ENCODE measurements around the gene POLR3F. TPM values are rescaled to one million over a fixed set of nuclear protein-coding genes. Genes with fewer than 3 reads are reported as not detected.

The POLR3F gene
- total RNA-seq, 3 donors from 2014 or later, result 5.3 to 9.1 (median 6.6) TPM

DNA sequence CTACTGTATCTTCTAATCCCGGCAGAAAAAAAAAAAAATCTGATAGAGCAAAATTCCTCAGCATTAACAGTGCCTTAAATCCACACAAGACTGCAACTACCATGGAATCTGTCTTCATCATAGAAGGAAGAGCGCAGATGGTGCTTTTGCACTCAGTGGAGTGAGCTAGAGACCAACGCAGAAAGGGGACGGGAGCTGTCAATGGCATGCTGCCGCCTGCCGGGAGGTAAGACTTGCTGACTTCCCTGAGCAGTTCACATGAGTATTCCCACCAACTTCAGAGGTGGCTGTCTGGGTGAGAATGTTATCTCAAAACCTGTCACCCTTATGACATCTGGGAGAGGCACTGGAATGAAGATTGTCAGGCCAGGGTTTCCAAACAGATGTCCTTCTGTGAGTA, 36.0 kb upstream of the POLR3F start:
- no peaks in the 10 kb centered on the region for H3K36me3 ChIP-seq (ENCODE audit: low read depth)
- no peak overlapping the region for H3K4me3 ChIP-seq
- TF ChIP-seq, protein P1, sequence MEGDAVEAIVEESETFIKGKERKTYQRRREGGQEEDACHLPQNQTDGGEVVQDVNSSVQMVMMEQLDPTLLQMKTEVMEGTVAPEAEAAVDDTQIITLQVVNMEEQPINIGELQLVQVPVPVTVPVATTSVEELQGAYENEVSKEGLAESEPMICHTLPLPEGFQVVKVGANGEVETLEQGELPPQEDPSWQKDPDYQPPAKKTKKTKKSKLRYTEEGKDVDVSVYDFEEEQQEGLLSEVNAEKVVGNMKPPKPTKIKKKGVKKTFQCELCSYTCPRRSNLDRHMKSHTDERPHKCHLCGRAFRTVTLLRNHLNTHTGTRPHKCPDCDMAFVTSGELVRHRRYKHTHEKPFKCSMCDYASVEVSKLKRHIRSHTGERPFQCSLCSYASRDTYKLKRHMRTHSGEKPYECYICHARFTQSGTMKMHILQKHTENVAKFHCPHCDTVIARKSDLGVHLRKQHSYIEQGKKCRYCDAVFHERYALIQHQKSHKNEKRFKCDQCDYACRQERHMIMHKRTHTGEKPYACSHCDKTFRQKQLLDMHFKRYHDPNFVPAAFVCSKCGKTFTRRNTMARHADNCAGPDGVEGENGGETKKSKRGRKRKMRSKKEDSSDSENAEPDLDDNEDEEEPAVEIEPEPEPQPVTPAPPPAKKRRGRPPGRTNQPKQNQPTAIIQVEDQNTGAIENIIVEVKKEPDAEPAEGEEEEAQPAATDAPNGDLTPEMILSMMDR (IDR thresholded peaks at IDR 0.05), result no peak
- peaks cover 9% of the 10 kb centered on the region for H3K4me1 ChIP-seq (ENCODE audit: low read depth)
- intact Hi-C loops (cut with DNase I, micrococcal nuclease), result no loop called here
- ATAC-seq, result no peak
- no peaks in the 10 kb centered on the region for H3K9me3 ChIP-seq
- DNase-seq, result no peak

- TF ChIP-seq, protein P1 (IDR thresholded peaks at IDR 0.05), result no peak
- intact Hi-C loops (cut with DNase I, micrococcal nuclease), result no loop called here
- Histone ChIP-seq H3K4me1 (ENCODE audit: low read depth) (no peaks in the 10 kb centered on the region), H3K4me3 (no peak overlapping the region), H3K36me3 (ENCODE audit: low read depth) (no peaks in the 10 kb centered on the region), H3K9me3 (no peaks in the 10 kb centered on the region)
- ATAC-seq (no peak), DNase-seq (no peak)
Observed at GRCh38 chr20:18436847-18437246, 30.3 kb upstream of the POLR3F start.

DNA sequence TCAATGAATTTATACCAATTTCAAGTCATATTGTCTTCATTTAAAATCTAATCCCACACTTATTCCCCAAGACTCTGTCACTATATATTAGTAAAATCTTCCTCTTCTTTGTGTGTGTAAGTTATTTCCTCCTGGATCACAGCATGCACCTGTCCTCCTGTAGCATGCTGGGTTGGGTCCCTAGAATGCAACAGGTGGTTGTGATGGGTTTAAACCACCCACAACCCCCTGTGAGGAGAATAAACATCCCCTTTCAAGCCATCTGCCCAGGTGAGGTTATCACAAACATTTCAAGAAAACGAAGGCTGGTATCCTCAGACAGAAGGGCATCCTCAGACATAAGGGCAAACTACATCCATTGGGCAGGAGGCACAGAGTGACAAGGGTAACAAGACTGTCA, 26.8 kb upstream of the POLR3F start:
- TF ChIP-seq, protein P1 (IDR thresholded peaks at IDR 0.05), result no peak
- ATAC-seq (no peak), DNase-seq (no peak)
- intact Hi-C loops (cut with DNase I, micrococcal nuclease), result no loop called here
- H3K4me1 ChIP-seq (ENCODE audit: low read depth), result no peaks in the 10 kb centered on the region
- no peaks in the 10 kb centered on the region for H3K36me3 ChIP-seq (ENCODE audit: low read depth)
- no peaks in the 10 kb centered on the region for H3K9me3 ChIP-seq
- H3K4me3 ChIP-seq, result no peak overlapping the region

DNA sequence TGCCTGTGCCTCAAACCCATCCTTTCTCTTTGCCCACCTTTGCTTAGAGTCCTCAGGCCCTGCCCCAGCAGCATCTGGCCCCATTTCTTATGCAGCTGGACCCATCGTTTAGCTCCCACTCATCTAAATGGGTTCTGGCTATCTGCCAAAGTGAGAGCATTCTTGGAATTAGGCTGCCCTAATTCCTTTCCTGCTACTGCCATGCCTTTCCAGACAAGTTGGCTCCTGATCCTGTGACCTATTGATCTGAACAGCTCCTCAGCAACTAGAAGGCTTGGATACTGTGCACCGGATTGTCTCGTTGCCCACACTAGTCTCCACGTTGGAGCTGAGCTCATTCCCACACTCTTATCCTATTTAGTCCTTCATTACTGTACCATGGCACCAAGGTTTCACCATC, 23.3 kb upstream of the POLR3F start:
- Histone ChIP-seq H3K4me3 (no peak overlapping the region), H3K4me1 (ENCODE audit: low read depth) (no peaks in the 10 kb centered on the region), H3K36me3 (ENCODE audit: low read depth) (no peaks in the 10 kb centered on the region), H3K9me3 (no peaks in the 10 kb centered on the region)
- TF ChIP-seq, protein P1 (IDR thresholded peaks at IDR 0.05), result no peak
- DNase-seq (no peak), ATAC-seq (no peak)
- intact Hi-C loops (cut with DNase I, micrococcal nuclease), result no loop called here

GRCh38 chr20:18456600-18456999, 10.6 kb upstream of the POLR3F start:
- ATAC-seq, result no peak
- DNase-seq, result no peak
- intact Hi-C loops (cut with DNase I, micrococcal nuclease), result no loop called here
- Histone ChIP-seq H3K9me3 (no peaks in the 10 kb centered on the region), H3K4me3 (no peak overlapping the region), H3K36me3 (ENCODE audit: low read depth) (no peaks in the 10 kb centered on the region), H3K4me1 (ENCODE audit: low read depth) (no peaks in the 10 kb centered on the region)
- TF ChIP-seq, protein P1 (IDR thresholded peaks at IDR 0.05), result no peak

DNA sequence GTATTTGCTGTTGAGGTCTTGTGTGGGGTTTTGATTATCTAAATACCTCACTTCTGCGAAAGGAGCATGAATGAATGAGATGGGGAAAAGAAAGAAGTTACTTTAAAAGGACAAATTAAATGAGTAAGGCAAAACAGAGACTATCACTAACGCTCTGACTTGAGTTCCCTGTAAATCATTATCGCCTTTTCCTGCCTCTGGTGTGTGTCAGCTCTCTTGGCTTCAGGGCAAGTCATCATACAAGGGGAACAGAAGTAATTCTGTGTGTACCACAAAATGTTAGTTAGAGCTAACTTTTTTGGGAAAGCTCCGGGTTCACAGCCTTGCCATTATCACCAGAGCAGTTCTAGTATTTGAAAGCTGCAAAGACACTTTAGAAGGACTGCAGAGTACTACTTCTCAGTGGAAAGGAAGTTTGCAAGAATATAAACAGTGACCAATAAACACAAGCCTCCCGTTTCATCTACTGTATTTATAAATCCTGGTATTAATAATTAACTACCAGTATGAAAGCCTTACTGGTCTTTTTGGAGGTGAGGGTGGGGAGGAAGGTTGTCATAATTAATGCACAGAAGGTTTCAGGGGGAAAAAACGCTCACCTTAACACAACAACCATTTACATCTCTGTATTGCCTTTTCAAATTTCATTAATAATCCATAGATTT, 1.5 kb upstream of the POLR3F start:
- Histone ChIP-seq H3K36me3 (ENCODE audit: low read depth) (no peaks in the 10 kb centered on the region), H3K4me3 (no peak overlapping the region), H3K4me1 (ENCODE audit: low read depth) (peaks cover 10% of the 10 kb centered on the region), H3K9me3 (no peaks in the 10 kb centered on the region)
- TF ChIP-seq, protein P1 (IDR thresholded peaks at IDR 0.05), result no peak
- ATAC-seq (no peak), DNase-seq (no peak)
- intact Hi-C loops (cut with DNase I, micrococcal nuclease), result no loop called here
